HCT116 (cell line): ENCODE results near the gene C3AR1. TPM values are rescaled to one million over a fixed set of nuclear protein-coding genes. Genes with fewer than 3 reads are reported as not detected.

ENCODE experiments used
- ATAC-seq: fragments of 200-7000 bp; cut with Tn5 transposase; 2 replicates; pipeline ENCODE4 v1.9.1; 2020; ENCODE audit warnings: mild to moderate bottlenecking, moderate library complexity
- BruUV-seq: library from RNA; stranded (reverse); fragments of 400-500 nt; replicated peaks from 2 replicates; lab custom pipeline; 2021; lab: Mats Ljungman, UMichigan
- CTCF ChIA-PET: fragments of 300-600 bp; sonication (Branson Sonifier 250); formaldehyde crosslinking; loops from one replicate; lab custom pipeline; 2021; ENCODE audit warnings: antibody characterized with exemption; lab: Charles Lee
- POLR2A ChIA-PET: fragments of 300-600, 350-600 bp; sonication (Branson Sonifier 250); formaldehyde crosslinking; loops from one replicate; lab custom pipeline; 2021; ENCODE audit warnings: antibody characterized with exemption; lab: Charles Lee
- RAD21 ChIA-PET, 2 experiments: fragments of 300-600 bp; sonication (Branson Sonifier 250); formaldehyde crosslinking; loops; one replicate each; lab custom pipeline; 2023; ENCODE audit warnings: low total read pairs in 2 of 2; ENCODE audit not compliant: uncharacterized antibody in 2 of 2, unreplicated experiment in 2 of 2, low non-redundant PET in 1 of 2; lab: Charles Lee
- DNase-seq: peaks from one replicate; pipeline ENCODE4 v3.0.0-alpha.2; 2010; ENCODE audit warnings: low read depth, low spot score
- H2AFZ ChIP-seq: fragments of 200-600 bp; shearing (Covaris generic), sonication (generic); 2 replicates; pipeline ENCODE4 v1.6.1; 2017; ENCODE audit warnings: low read depth, mixed run types, mixed read lengths, antibody characterized with exemption, low read length; ENCODE audit not compliant: poor library complexity, severe bottlenecking
- H3K27ac ChIP-seq: 2 replicates; pipeline ENCODE4 v1.5.1; 2012; ENCODE audit warnings: low read depth, low read length
- H3K27me3 ChIP-seq: fragments of 200-600 bp; sonication (generic); 2 replicates; pipeline ENCODE4 v1.6.1; 2016; ENCODE audit warnings: mixed run types, low read length, mixed read lengths; ENCODE audit not compliant: insufficient read depth
- H3K36me3 ChIP-seq, 2 experiments: fragments of 200-500 bp in 1 of 2; fragments of 200-600 bp in 1 of 2; sonication (Bioruptor generic) in 1 of 2; sonication (generic) in 1 of 2; 2 replicates each; pipeline versions ENCODE4 v1.5.1 to v1.6.1; 2014 to 2016; ENCODE audit warnings: low read length in 2 of 2, inconsistent platforms in 1 of 2, mixed read lengths in 1 of 2, mixed run types in 1 of 2; ENCODE audit not compliant: insufficient read depth in 2 of 2, control insufficient read depth in 1 of 2
- H3K4me1 ChIP-seq, 2 experiments: fragments of 200-600 bp in 1 of 2; sonication (generic) in 1 of 2; 2 replicates each; pipeline versions ENCODE4 v1.5.1 to v1.6.1; 2012 to 2017; ENCODE audit warnings: low read length in 2 of 2, inconsistent platforms in 1 of 2, mild to moderate bottlenecking in 1 of 2, mixed read lengths in 1 of 2, mixed run types in 1 of 2, moderate library complexity in 1 of 2; ENCODE audit not compliant: insufficient read depth in 2 of 2, control insufficient read depth in 1 of 2
- H3K4me2 ChIP-seq: fragments of 200-600 bp; sonication (generic); 2 replicates; pipeline ENCODE4 v1.6.1; 2017; ENCODE audit warnings: mixed run types, low read length, mixed read lengths
- H3K4me3 ChIP-seq, 2 experiments: fragments of 200-600 bp in 1 of 2; sonication (generic) in 1 of 2; replicated peaks in 1 of 2; 2 replicates each; pipeline ENCODE4 v1.5.1; 2011 to 2016; ENCODE audit warnings: low read length in 2 of 2, control low read depth in 1 of 2, low read depth in 1 of 2, mild to moderate bottlenecking in 1 of 2, mixed read lengths in 1 of 2, mixed run types in 1 of 2
- H3K79me2 ChIP-seq: fragments of 200-600 bp; sonication (generic); 2 replicates; pipeline ENCODE4 v1.6.1; 2017; ENCODE audit warnings: mild to moderate bottlenecking, mixed run types, low read length, moderate library complexity, mixed read lengths; ENCODE audit not compliant: insufficient read depth
- H3K9ac ChIP-seq: fragments of 200-600 bp; sonication (generic); 2 replicates; pipeline ENCODE4 v1.6.1; 2016; ENCODE audit warnings: low read length, mixed read lengths
- H3K9me2 ChIP-seq: fragments of 200-600 bp; sonication (generic), shearing (Covaris generic); 2 replicates; pipeline ENCODE4 v1.6.1; 2017; ENCODE audit warnings: mixed run types, mild to moderate bottlenecking, moderate library complexity; ENCODE audit not compliant: insufficient read depth
- H3K9me3 ChIP-seq, 2 experiments: fragments of 200-500 bp in 1 of 2; fragments of 200-600 bp in 1 of 2; sonication (Bioruptor generic) in 1 of 2; sonication (generic) in 1 of 2; 2 replicates each; pipeline ENCODE4 v1.6.1; 2014 to 2017; ENCODE audit warnings: low read length in 2 of 2, mixed read lengths in 2 of 2, inconsistent platforms in 1 of 2, low read depth in 1 of 2, mild to moderate bottlenecking in 1 of 2, mixed run types in 1 of 2, moderate library complexity in 1 of 2; ENCODE audit not compliant: control insufficient read depth in 1 of 2, insufficient read depth in 1 of 2
- H4K20me1 ChIP-seq: fragments of 200-600 bp; sonication (generic), shearing (Covaris generic); 2 replicates; pipeline ENCODE4 v1.6.1; 2017; ENCODE audit warnings: mixed run types, mild to moderate bottlenecking, moderate library complexity; ENCODE audit not compliant: insufficient read depth
- CBX3 ChIP-seq: IDR thresholded peaks from 2 replicates; pipeline ENCODE4 v1.6.1; 2012; ENCODE audit warnings: low read depth
- CEBPB ChIP-seq: IDR thresholded peaks from 2 replicates; pipeline ENCODE4 v1.6.1; 2012; ENCODE audit warnings: low read depth
- EGR1 ChIP-seq: IDR thresholded peaks from 2 replicates; pipeline ENCODE4 v1.6.1; 2012; ENCODE audit warnings: low read depth
- ELF1 ChIP-seq: IDR thresholded peaks from 2 replicates; pipeline ENCODE4 v1.6.1; 2012; ENCODE audit warnings: low read depth, borderline replicate concordance
- EZH2phosphoT487 ChIP-seq: fragments of 200-600 bp; IDR thresholded peaks from 2 replicates; pipeline ENCODE4 v1.6.1; 2018; ENCODE audit warnings: antibody characterized with exemption, borderline replicate concordance
- JUND ChIP-seq: IDR thresholded peaks from 2 replicates; pipeline ENCODE4 v1.6.1; 2012
- POLR2A ChIP-seq: IDR thresholded peaks from 2 replicates; pipeline ENCODE4 v1.7.0; 2011; ENCODE audit warnings: borderline replicate concordance; ENCODE audit not compliant: insufficient read depth, insufficient read length; ENCODE audit errors: extremely low read depth
- RAD21 ChIP-seq: IDR thresholded peaks from 2 replicates; pipeline ENCODE4 v1.6.1; 2012; ENCODE audit warnings: low read depth, mild to moderate bottlenecking
- REST ChIP-seq: IDR thresholded peaks from 2 replicates; pipeline ENCODE4 v1.6.1; 2012; ENCODE audit warnings: low read depth
- SRF ChIP-seq: IDR thresholded peaks from 2 replicates; pipeline ENCODE4 v1.6.1; 2012; ENCODE audit warnings: low read depth
- YY1 ChIP-seq: IDR thresholded peaks from 2 replicates; pipeline ENCODE4 v1.6.1; 2011; ENCODE audit warnings: low read length, low read depth, moderate library complexity, mild to moderate bottlenecking; ENCODE audit not compliant: insufficient replicate concordance; ENCODE audit errors: extremely low read depth
- ZBTB33 ChIP-seq: IDR thresholded peaks from 2 replicates; pipeline ENCODE4 v1.6.1; 2011; ENCODE audit warnings: mild to moderate bottlenecking, low read length, moderate library complexity; ENCODE audit not compliant: insufficient replicate concordance; ENCODE audit errors: extremely low read depth
- intact Hi-C: fragments of 100-400 bp; cut with micrococcal nuclease; formaldehyde crosslinking; loops from 2 replicates; pipeline ENCODE4 v1.10.0; 2022
- total RNA-seq: library from RNA; stranded (reverse); gene quantifications from one replicate; pipeline ENCODE4 v1.2.1, GENCODE V29; 2021; ENCODE audit not compliant: unreplicated experiment
- TF ChIP-seq, protein P1 (sequence below): IDR thresholded peaks from 2 replicates; pipeline ENCODE4 v1.6.1; 2012
- TF ChIP-seq, protein P2 (sequence below): IDR thresholded peaks from 2 replicates; pipeline ENCODE4 v1.6.1; 2012
- TF ChIP-seq, protein P3 (sequence below), 3 experiments: fragments of 200-600 bp in 1 of 3; sonication (generic) in 1 of 3; IDR thresholded peaks in 2 of 3; conservative IDR thresholded peaks in 1 of 3; 2 replicates each; pipeline ENCODE4 v1.5.1; 2012 to 2017; ENCODE audit warnings: low read depth in 2 of 3, low read length in 2 of 3, antibody characterized with exemption in 1 of 3, borderline replicate concordance in 1 of 3, control low read depth in 1 of 3, mild to moderate bottlenecking in 1 of 3, mixed read lengths in 1 of 3, mixed run types in 1 of 3, moderate library complexity in 1 of 3; ENCODE audit not compliant: insufficient read depth in 1 of 3

Gene C3AR1
- total RNA-seq, 1 experiment from 2014 or later: not detected

GRCh38 chr12:8052679-8053078 lies 13.5 kb downstream of the C3AR1 start:
- Histone ChIP-seq H3K9ac (no peak overlapping the region), H3K27ac (no peak overlapping the region), H4K20me1 (no peaks in the 10 kb centered on the region), H3K27me3 (no peaks in the 10 kb centered on the region), H3K4me3 (no peak overlapping the region), H3K36me3 (peaks cover 22% of the 10 kb centered on the region in 2 experiments; a peak in 3 of 4 replicates), H3K9me2 (no peaks in the 10 kb centered on the region), H2AFZ (no peak overlapping the region), H3K4me2 (no peak overlapping the region), H3K4me1 (no peaks in the 10 kb centered on the region), H3K79me2 (no peaks in the 10 kb centered on the region), H3K9me3 (no peaks in the 10 kb centered on the region)
- DNase-seq: no peak
- ChIA-PET CTCF (no interaction called here), RAD21 (no interaction called here), POLR2A (no interaction called here)
- intact Hi-C loops: no loop called here
- ATAC-seq: no peak
- no TSS peak for BruUV-seq
- TF ChIP-seq EZH2phosphoT487 (no peak), POLR2A (no peak), CEBPB (no peak), CBX3 (no peak), RAD21 (no peak), EGR1 (no peak), JUND (no peak), REST (no peak), SRF (no peak), ZBTB33 (no peak), ELF1 (no peak), YY1 (no peak)
- TF ChIP-seq, protein P1, sequence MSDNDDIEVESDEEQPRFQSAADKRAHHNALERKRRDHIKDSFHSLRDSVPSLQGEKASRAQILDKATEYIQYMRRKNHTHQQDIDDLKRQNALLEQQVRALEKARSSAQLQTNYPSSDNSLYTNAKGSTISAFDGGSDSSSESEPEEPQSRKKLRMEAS: no peak
- TF ChIP-seq, protein P2, sequence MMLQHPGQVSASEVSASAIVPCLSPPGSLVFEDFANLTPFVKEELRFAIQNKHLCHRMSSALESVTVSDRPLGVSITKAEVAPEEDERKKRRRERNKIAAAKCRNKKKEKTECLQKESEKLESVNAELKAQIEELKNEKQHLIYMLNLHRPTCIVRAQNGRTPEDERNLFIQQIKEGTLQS: no peak
- TF ChIP-seq, protein P3, sequence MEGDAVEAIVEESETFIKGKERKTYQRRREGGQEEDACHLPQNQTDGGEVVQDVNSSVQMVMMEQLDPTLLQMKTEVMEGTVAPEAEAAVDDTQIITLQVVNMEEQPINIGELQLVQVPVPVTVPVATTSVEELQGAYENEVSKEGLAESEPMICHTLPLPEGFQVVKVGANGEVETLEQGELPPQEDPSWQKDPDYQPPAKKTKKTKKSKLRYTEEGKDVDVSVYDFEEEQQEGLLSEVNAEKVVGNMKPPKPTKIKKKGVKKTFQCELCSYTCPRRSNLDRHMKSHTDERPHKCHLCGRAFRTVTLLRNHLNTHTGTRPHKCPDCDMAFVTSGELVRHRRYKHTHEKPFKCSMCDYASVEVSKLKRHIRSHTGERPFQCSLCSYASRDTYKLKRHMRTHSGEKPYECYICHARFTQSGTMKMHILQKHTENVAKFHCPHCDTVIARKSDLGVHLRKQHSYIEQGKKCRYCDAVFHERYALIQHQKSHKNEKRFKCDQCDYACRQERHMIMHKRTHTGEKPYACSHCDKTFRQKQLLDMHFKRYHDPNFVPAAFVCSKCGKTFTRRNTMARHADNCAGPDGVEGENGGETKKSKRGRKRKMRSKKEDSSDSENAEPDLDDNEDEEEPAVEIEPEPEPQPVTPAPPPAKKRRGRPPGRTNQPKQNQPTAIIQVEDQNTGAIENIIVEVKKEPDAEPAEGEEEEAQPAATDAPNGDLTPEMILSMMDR (IDR thresholded peaks at IDR 0.05 in 2 of 3, conservative IDR thresholded peaks at IDR 0.05 in 1 of 3; ENCODE audit: borderline replicate concordance in 1 of 3, insufficient read depth in 1 of 3, low read depth in 2 of 3, low read length in 2 of 3): no peak
